GM12891 (cell line): ENCODE measurements around the gene DOCK2.

Experiments used
- DNase-seq: peaks from one replicate; pipeline ENCODE4 v3.0.0; 2011; ENCODE audit warnings: low spot score; ENCODE audit not compliant: insufficient read length
- FAIRE-seq: peaks from 2 replicates; lab custom pipeline; 2011; peaks lifted over from hg19 to GRCh38; lab: Jason Lieb, UNC
- PAX5 ChIP-seq: IDR thresholded peaks from 2 replicates; pipeline ENCODE4 v1.6.1; 2011; ENCODE audit warnings: low read length, moderate library complexity, mild to moderate bottlenecking; ENCODE audit not compliant: insufficient read depth, severe bottlenecking
- POLR2A ChIP-seq: IDR thresholded peaks from 2 replicates; pipeline ENCODE4 v1.6.1; 2011; ENCODE audit warnings: low read depth, low read length, control low read depth
- POLR2AphosphoS5 ChIP-seq: IDR thresholded peaks from 2 replicates; pipeline ENCODE4 v1.6.1; 2011; ENCODE audit warnings: low read depth, low read length, control low read depth
- POU2F2 ChIP-seq: IDR thresholded peaks from 2 replicates; pipeline ENCODE4 v1.6.1; 2011; ENCODE audit warnings: low read depth, mild to moderate bottlenecking, control low read depth, low read length, moderate library complexity
- SPI1 ChIP-seq: IDR thresholded peaks from 2 replicates; pipeline ENCODE4 v1.6.1; 2011; ENCODE audit warnings: low read depth, low read length, control low read depth
- TAF1 ChIP-seq: IDR thresholded peaks from 2 replicates; pipeline ENCODE4 v1.6.1; 2011; ENCODE audit warnings: low read depth, low read length, control low read depth

The DOCK2 gene

DNA sequence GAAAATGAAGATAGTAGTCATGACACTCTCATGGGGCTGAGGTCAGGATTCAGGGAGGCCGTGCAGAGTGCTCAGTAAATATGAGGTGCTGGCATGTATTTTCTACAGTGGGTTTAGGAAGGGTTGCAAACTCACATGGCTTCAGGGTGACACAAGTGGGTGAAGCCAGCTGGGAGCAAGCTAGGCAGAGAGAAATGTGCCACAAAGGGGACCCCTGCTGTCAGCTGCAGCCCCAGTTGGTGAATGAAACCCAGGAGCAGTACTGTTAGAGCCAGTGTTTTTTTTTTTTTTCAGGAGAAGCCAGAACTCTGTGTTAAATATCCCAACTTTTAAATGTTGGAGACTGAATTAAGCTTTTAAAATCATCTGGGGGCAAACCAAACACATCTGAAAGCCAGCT is 267.9 kb downstream of the DOCK2 start:
- FAIRE-seq (no peak), DNase-seq (no peak)
- no peak for TF ChIP-seq POU2F2
- no peak for TF ChIP-seq POLR2AphosphoS5
- TF ChIP-seq PAX5: no peak
- TF ChIP-seq TAF1: no peak
- TF ChIP-seq SPI1: no peak

DNA sequence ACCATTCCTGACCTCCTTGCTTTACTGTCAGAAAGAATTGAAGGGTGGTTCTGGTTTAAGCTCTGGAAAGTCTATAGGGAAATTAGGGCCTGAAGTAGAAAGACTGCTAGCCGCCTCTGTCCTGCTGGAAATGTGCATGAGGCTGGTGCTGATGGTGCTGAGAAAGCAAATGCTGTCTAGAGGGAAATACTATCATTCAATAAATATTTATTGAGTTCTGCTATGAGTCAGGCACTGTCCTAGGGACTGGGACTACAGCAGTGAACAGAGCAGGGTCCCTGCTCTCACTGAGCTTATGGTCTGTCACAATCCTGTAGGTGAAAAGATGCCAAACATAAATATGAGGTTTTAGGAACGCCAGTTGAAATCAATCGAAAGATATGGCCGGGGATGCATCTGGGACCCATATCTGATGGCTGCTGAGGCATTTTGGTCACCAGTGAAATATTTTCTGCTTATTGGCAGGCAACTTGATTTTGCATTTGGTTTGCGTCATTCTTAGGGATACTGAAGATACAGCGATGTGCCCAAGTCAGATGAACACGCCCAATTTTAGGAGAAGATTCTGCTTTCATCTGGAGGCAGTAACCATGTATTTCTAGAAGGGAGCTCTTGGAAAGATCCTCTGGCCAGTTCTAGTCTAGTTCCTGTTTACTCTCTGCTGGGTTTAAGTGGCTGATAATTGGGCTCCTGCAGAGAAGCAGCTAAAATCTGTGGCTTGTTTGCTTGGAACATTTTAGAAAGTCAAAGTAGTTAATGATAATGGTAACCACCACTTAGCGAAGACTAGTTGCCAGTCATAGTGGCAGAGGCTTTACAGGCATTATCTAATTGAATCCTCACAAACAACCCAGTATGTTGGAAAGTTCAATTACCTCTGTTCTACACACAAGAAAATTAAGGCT is 269.9 kb downstream of the DOCK2 start:
- DNase-seq: no peak
- no peak for FAIRE-seq
- no peak for TF ChIP-seq POU2F2
- TF ChIP-seq POLR2A: no peak
- no peak for TF ChIP-seq SPI1
- no peak for TF ChIP-seq POLR2AphosphoS5
- no peak for TF ChIP-seq TAF1
- no peak for TF ChIP-seq PAX5

DNA sequence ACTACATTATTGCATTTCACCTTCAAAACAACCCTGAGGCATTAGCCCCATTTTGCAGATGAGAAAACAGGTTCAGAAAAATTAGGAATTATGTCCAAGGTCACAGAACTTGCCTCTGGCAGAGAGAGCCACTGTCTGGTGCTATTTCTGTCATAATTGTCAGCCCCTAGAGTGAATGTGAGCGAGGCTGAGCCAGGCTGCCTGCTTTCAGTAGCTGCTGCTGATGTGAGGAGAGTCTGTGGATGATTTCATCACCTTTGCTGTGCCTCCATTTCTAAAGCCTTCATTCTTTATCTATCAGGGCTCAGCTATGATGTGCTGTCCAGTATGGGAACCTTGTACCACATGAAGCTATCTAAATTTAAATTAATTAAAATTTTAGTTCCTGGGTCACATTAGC is 271.8 kb downstream of the DOCK2 start:
- no peak for FAIRE-seq
- TF ChIP-seq POU2F2: no peak
- TF ChIP-seq POLR2AphosphoS5: no peak
- TF ChIP-seq PAX5: no peak
- TF ChIP-seq POLR2A: no peak
- TF ChIP-seq SPI1: no peak
- TF ChIP-seq TAF1: no peak
- no peak for DNase-seq

DNA sequence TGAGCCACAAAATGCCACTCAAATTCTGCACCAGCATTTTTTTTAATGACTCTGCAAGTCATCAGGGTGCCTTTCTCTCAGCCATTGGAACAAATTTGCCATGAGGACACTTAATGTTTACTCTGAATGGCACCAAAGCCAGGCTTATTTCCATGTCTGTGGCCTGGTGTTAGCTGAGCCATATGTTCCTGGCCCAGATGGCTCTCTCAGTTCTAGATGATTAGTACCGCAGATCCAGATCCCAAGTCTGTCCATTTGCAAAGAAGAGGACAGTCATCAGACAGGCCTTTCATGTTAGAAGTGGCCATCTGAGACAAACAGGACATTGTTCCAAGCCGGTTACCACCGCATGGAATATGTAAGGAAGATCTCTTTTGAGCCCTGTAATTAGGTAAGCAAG is 272.9 kb downstream of the DOCK2 start:
- no peak for TF ChIP-seq TAF1
- no peak for TF ChIP-seq POLR2A
- TF ChIP-seq SPI1: no peak
- no peak for TF ChIP-seq POU2F2
- no peak for TF ChIP-seq PAX5
- TF ChIP-seq POLR2AphosphoS5: no peak
- FAIRE-seq (no peak), DNase-seq (no peak)

DNA sequence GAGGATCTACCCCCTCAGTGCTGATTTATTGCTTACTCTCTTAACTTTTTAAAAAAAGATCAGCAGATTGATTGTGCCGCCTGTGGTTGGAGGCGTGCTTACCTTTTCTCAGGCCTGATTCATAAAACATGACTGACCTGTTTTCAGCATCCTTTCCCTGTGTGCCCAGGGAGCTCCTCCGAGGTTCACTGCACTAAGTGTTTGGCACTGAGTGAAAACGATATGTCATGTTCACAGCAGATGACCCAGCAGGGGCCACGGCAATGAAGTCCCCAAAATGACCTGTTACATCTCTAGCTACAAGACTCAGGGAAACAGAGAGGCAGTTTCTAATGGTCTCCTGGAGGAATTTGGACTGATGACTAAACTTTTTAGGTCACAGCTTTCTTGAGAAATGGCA is 273.3 kb downstream of the DOCK2 start:
- TF ChIP-seq POLR2AphosphoS5 (no peak), POLR2A (no peak), PAX5 (no peak), TAF1 (no peak), POU2F2 (no peak), SPI1 (no peak)
- FAIRE-seq (no peak), DNase-seq (no peak)

DNA sequence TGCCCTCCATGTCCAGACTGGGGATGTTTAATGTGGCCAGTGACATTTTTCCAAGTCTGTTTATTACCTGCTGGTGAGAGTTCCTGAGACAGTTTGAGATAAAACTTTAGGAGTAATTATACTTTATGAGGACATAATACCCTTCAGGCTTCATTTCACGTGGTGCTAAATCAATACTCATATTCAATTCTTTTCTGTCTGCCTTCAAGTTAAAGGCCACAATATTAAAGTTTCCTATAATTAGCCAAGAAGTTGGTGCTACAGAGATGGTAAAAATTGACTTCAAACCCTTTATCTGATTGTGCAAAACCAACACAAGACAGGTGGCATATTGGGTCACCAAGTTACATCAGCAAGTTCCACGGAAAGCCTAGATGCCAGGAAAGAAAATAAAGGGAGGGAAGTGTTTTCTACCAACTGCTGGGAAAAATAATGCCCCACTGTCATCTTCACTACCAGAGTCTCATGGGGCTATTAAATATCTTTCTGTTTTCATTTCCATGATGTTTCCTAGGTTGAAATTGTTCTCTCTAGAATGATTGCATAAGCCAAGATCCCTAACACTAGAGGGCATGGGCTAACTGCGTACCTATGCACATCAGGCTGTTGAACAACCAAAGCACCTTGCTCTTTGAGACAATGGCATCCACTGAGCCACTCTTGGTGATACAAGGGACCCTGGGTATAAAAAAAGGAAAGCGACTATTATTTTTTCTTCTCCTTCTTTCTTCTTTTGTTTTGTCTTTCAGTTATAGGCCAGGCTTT is 274.6 kb downstream of the DOCK2 start:
- DNase-seq (no peak), FAIRE-seq (no peak)
- TF ChIP-seq SPI1 (no peak), POLR2A (no peak), PAX5 (no peak), TAF1 (no peak), POU2F2 (no peak), POLR2AphosphoS5 (no peak)

DNA sequence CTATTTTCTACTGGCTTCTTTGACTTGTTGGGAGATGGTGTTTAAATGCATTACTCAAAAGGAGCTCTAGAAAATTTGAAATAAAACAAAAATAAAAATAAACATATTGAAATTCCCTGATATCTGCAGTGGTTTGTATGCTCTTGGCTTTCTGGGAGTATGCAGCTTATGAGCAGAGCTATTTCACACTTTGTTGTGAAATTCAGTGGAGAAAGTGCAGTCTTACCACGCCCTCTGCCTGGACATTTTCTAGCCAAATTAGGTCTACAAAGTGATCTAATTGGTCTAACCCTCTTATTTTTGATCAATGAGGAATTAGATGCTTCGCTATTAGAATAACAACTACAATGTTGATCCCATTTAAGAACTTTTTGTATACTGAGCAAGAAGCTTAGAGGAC is 276.4 kb downstream of the DOCK2 start:
- TF ChIP-seq TAF1 (no peak), POU2F2 (no peak), PAX5 (no peak), POLR2A (no peak), SPI1 (no peak), POLR2AphosphoS5 (no peak)
- FAIRE-seq: no peak
- no peak for DNase-seq

DNA sequence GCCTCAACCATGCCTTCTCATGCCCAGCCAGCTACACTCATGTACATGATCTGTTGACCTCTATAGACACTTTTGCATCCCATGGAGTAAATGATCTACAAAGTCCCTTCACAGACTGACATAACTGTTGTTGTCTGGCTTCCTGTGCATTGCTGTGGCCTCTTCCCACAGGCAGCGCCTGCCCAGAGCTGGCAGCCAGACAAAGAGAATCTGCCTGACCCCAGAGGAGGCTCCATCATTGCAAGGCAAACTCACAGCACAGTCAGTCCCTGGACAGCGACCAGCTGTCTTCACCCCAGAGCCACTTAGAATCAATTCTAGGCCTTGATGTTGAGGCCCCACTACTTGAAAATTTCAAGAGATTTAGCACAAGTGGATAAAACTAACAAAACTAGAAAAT is 277.7 kb downstream of the DOCK2 start:
- DNase-seq: no peak

DNA sequence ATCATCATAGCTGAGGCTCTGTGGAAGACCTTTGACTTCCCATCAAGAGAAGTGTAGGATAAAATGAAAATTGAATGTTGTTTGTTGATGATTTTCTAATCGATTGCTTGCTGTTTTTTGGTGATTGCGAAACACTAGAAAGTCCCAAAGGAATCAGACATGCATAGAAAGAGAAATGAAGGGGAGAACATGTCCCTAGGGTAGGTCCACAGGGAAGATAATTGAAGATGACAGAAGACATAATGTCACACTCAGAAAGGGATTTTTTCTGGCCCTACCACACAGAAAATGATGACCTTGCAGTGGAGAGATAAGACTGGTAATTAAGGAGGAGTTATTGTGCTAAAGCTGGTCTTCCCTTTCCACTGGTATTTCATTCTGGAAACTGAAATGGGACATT is 280.4 kb downstream of the DOCK2 start:
- DNase-seq: no peak
- no peak for FAIRE-seq

More for the DNA sequence above, 277.7 kb downstream of the DOCK2 start:
- TF ChIP-seq SPI1 (no peak), PAX5 (no peak), POU2F2 (no peak), TAF1 (no peak), POLR2A (no peak), POLR2AphosphoS5 (no peak)
- FAIRE-seq: peak; percentile 60

More for the DNA sequence above, 280.4 kb downstream of the DOCK2 start:
- no peak for TF ChIP-seq SPI1
- no peak for TF ChIP-seq POLR2AphosphoS5
- TF ChIP-seq TAF1: no peak
- TF ChIP-seq POU2F2: no peak
- no peak for TF ChIP-seq POLR2A
- TF ChIP-seq PAX5: no peak
